HG02884 (cell line): ENCODE results near the gene LONP1.

Experiments used
- ATAC-seq: cut with Tn5 transposase; IDR thresholded peaks from one replicate; pipeline ENCODE4 v1.9.1; 2021; ENCODE audit warnings: mild to moderate bottlenecking, moderate library complexity; ENCODE audit not compliant: unreplicated experiment

LONP1 gene

GRCh38 chr19:5680084-5680436 lies 39.9 kb downstream of the LONP1 start:
- ATAC-seq = no peak

GRCh38 chr19:5679289-5680083 lies 40.5 kb downstream of the LONP1 start:
- ATAC-seq = no peak

GRCh38 chr19:5678071-5678718 lies 41.8 kb downstream of the LONP1 start:
- no peak for ATAC-seq

GRCh38 chr19:5677580-5677979 lies 42.4 kb downstream of the LONP1 start:
- ATAC-seq = no peak

- no peak for ATAC-seq
These were observed 42.8 kb downstream of the LONP1 start for GRCh38 chr19:5677136-5677535.

- no peak for ATAC-seq
These were observed 43.2 kb downstream of the LONP1 start for GRCh38 chr19:5676772-5677105.

- no peak for ATAC-seq
These were observed 43.7 kb downstream of the LONP1 start for GRCh38 chr19:5676105-5676771.

- ATAC-seq = no peak
These were observed 45.2 kb downstream of the LONP1 start for GRCh38 chr19:5674714-5675113.

- ATAC-seq = no peak
These were observed 46.2 kb downstream of the LONP1 start for GRCh38 chr19:5673752-5674151.

- ATAC-seq = no peak
These were observed 47.1 kb downstream of the LONP1 start for GRCh38 chr19:5672708-5673459.

- no peak for ATAC-seq
These were observed 48.3 kb downstream of the LONP1 start for GRCh38 chr19:5671600-5671999.

GRCh38 chr19:5669212-5669611 lies 50.7 kb downstream of the LONP1 start:
- ATAC-seq = no peak

GRCh38 chr19:5667751-5668271 lies 52.1 kb downstream of the LONP1 start:
- ATAC-seq = no peak

GRCh38 chr19:5666921-5667610 lies 52.9 kb downstream of the LONP1 start:
- no peak for ATAC-seq

GRCh38 chr19:5665781-5666513 lies 54.0 kb downstream of the LONP1 start:
- ATAC-seq = no peak

- ATAC-seq = no peak
These were observed 55.4 kb downstream of the LONP1 start for GRCh38 chr19:5664515-5664914.

GRCh38 chr19:5663904-5664303 lies 56.0 kb downstream of the LONP1 start:
- no peak for ATAC-seq

- ATAC-seq = no peak
These were observed 58.5 kb downstream of the LONP1 start for GRCh38 chr19:5661483-5661882.

- ATAC-seq = no peak
These were observed 64.5 kb downstream of the LONP1 start for GRCh38 chr19:5655412-5655811.

GRCh38 chr19:5654931-5655330 lies 65.0 kb downstream of the LONP1 start:
- ATAC-seq = no peak
